GM19023 (cell line): Measurements from ENCODE around the gene TMEM132A.

Experiments
- ATAC-seq: cut with Tn5 transposase; IDR thresholded peaks from one replicate; pipeline ENCODE4 v1.9.1; 2021; ENCODE audit warnings: mild to moderate bottlenecking, moderate library complexity; ENCODE audit not compliant: unreplicated experiment

Gene TMEM132A

DNA sequence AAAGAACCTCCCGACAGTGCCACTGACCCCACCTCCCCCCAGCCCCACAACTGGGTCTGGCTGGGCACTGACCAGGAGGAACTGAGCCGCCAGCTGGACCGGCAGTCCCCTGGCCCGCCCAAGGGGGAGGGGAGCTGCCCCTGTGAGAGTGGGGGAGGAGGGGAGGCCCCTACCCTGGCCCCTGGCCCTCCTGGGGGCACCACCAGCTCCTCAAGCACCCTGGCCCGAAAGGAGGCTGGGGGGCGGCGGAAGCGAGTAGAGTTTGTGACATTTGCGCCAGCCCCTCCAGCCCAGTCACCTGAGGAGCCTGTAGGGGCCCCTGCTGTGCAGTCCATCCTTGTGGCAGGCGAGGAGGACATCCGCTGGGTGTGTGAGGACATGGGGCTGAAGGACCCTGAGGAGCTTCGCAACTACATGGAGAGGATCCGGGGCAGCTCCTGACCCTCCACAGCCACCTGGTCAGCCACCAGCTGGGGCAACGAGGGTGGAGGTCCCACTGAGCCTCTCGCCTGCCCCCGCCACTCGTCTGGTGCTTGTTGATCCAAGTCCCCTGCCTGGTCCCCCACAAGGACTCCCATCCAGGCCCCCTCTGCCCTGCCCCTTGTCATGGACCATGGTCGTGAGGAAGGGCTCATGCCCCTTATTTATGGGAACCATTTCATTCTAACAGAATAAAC is 12.3 kb downstream of the TMEM132A start:
- no peak for ATAC-seq

- ATAC-seq, result no peak
These were observed 12.9 kb downstream of the TMEM132A start for GRCh38 chr11:60937144-60937527.

GRCh38 chr11:60937811-60938210 is 13.6 kb downstream of the TMEM132A start:
- no peak for ATAC-seq

DNA sequence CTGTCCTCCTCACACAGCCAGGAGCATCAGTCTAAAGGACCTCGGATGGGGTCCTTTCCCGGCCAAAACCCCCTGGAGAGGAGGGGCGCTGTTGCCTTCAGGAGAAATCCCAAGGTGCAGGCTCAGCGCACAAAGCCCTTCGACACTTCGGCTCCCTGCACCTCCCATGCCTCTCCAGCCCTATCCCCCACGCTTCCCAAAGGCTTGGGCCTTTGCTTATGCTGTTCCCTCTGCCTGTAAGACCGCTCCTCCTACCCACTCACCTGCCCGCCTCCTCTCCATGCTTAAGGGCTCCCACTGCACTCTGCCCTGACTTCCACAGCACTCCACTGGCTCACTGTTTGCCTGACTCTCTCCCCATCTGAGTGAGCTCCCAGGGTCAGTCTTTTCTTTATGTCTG is 14.2 kb downstream of the TMEM132A start:
- ATAC-seq, result no peak

GRCh38 chr11:60939301-60939700 is 15.0 kb downstream of the TMEM132A start:
- ATAC-seq, result no peak

DNA sequence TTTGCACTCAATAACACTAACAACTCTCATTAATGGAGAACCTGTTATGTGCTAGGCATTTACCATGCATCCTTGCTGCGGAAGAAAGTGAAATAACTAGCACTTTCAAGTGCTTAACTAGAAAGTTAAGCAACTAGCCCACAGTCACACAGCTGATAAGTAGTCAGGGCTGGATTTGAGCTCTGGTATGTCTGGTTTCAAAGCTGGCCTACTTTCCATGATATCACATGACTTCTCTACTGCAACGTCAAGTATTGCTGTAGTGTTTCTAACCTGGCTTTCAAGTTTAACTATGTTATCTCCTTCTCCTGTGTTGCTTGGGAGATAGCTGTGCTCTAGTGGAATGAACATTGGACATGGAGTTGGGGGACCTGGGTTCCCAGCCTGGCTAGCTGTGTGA is 15.6 kb downstream of the TMEM132A start:
- no peak for ATAC-seq

DNA sequence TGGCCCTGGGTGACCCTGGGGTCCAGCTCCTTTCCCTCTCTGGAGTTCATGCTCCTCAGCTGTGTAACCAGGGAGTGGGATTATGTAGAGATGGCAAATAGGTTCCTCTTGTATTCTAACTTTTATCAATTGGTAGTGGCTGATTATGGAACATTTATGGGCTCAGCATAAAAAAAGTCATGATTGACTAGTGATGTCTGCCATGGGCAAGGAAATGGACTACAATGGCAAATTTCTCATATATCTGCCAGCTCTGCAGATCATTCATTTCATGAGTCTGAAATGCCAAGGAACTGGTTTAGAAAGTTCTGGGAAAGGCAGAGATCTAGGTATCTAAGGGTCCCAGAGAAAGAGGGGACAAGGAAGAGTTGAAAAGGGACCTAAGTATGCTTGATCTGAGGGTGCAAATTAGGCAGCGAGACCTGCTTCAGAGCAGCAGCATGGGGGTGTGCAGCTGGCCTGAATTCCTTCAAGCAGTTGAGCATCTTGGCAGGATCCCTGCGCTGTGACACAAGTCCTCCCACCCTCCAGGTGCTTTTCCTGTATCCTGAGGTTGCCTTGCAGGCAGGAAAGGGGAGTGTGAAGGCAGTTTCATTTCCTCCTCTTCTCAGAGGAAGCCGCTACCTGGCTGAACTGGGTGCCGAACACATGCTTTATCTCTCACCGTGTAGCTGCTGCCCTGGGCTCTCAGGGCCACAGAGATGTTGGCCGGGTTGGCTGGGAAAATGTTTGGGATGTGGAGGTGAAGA is 17.3 kb downstream of the TMEM132A start:
- ATAC-seq, result no peak

DNA sequence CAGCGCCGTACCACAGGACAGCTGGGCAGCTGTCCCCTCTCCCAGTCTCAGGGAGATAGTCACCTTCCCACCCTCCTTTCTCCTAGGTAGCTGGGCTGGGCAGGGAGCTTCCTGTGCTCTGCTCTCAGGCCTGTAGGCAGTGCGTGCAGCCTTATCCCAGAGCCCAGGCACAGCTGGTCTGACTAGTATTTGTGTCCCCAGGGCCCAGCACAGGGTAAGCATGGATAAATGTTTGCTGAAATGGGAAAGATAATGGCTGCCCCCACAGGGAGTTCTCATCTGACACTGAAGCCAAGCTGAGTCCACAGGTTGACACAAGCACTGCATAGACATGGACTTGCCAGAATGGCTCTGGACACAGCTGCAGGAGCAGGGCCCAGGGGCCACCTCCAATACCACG is 18.0 kb downstream of the TMEM132A start:
- no peak for ATAC-seq

DNA sequence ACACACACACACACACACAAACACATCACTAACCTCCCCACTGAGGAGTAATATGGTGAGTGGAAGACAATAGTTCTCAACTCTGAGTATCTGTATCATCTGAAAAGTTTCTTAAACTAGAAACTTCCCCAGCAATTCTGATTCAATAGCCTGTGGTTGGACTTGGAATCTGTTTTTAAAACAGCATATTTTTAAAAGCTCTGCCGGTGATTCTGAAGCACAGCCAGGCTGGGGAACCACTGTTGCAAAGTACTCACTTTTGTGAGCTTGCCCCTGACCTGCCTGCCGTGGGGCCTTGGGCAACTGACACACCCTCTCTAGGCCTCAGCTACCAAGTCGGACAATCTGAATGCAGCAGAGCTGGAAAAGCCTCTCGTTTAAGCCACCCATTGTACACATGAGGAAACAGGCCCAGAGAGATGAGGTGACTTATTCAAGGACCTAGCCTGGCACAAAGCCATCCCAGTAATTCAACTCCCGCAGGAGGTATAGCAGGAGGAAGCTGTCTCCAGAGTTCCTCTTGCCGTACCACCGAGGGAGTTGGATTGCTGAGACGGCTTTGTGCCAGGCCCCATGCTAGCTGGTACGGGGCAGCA is 18.8 kb downstream of the TMEM132A start:
- ATAC-seq, result no peak

DNA sequence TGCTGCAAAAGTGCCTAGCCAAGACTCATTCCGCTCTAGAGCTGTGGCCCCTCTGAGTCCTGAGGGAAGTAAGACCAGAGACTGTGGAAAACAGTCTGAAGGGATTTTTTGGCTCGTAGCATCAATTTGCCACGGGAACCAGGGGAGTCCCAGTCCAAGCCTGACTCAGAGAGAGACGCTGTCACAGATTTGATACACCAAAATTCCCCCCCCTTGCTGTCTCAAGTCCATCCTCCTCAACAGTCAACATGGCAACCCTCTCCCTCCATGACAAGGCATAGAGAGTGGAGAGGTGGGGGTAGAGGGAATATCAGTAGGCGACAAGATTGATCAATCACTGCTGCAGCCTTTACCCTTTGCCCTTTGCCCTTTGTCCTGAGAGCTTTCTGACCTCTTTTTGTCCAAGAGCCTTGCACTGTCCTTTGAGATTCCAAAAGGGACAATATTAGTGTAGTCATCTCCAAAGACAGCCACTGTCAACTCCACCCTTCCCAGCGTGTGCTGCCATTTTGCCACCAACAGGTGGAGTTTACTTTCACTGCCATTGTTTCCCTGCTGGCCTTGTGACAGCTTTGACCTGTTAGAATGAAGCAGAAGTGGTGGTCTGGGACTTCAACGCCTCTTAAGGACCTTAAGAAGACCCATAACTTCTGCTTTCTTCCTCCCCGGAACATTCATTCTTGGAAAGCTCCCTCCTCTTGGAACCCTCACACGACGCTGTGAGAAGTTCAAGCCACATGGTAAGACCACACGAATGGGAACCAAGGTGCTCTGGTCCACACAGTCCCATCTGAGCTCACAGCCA is 20.4 kb downstream of the TMEM132A start:
- ATAC-seq, result no peak

DNA sequence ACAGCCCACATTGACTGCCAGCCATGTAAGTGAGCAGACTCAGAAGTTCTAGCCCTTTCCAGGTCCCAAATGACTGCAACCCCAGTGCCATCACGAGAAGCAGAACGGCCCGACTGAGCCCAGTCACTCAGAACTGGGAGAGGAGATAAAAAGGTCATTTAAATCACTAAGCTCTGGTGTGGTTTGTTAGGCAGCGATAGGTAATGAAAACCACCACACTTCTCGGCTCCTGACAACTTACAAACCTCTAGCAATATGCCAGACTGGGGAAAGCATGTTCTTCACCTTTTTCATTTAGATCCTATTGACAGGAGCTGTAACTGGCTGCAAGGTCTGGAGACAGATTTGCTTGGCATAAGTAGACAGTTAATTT is 21.0 kb downstream of the TMEM132A start:
- no peak for ATAC-seq

DNA sequence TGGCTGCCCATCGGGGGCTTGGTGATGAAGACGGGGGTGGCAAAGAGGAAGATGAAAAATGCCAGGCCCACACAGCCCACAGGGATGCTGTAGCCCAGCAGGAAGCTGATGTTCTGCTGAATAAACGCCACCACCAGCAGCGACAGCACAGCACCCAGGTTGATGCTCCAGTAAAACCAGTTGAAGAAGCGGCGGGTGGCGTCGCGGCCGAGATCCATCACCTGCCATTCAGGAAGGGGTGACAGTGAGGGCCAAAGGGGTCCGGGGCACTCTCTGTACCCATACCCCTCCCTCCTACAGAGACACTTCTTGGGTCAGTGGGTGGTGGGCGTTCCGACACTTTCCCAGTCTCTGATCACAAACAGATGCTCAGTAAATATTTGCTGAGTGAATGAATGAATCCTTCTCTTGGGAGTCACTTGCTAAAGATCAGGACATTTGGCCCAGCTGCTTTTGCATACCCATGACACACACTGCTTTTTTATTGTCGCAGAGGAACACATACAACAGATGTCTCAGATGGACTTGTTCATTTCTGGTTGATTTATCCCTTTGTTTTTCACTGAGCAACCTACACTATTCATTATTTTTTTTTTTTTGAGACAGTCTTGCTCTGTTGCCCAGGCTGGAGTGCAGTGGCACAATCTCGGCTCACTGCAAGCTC is 22.5 kb downstream of the TMEM132A start:
- ATAC-seq, result no peak

GRCh38 chr11:60947700-60948099 is 23.4 kb downstream of the TMEM132A start:
- no peak for ATAC-seq

DNA sequence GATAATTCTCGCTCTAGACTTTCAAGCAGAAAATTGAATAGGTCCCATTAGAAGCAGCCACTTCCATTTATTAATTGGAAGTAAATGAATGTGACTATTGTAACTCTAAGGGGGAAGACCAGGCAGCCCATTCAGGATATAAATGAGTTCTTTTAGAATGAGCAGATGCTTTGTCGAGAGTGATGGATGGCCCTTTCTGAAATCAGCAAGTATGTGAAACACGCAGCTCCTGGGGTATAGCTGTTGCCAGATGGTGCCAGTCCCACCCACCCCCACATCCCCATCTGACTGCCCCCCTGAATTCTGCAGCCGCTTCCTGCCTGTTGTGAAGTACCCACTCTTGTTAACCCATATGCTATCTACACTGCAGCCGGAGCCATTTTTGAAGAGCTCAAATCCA is 24.0 kb downstream of the TMEM132A start:
- ATAC-seq, result no peak

DNA sequence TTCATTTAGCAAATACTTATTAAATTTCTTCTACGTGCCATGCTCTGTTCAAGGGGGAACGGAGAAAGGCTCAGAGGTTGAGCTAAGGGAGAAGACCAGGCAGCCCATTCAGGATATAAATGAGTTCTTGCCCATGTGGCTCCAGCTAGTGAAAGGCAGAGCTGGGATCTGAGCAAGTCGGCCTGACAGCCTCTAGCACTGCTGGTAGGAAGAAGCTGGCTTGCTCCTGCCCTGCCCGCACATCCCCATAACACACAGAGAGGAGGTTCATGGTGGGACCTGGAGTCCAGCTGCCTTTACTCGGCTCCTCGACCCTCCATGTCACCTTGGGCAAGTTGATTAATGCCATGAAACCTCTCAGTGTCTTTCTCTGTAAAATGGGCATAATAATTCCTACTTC is 25.8 kb downstream of the TMEM132A start:
- ATAC-seq, result no peak

GRCh38 chr11:60950933-60951605 is 26.8 kb downstream of the TMEM132A start:
- no peak for ATAC-seq

GRCh38 chr11:60951606-60951903 is 27.3 kb downstream of the TMEM132A start:
- ATAC-seq, result no peak

GRCh38 chr11:60951904-60952741 is 27.9 kb downstream of the TMEM132A start, which contains the start of gene SLC15A3:
Gene SLC15A3 (minus strand): TSS chr11:60952176. CDS start chr11:60951551, 625 bp downstream.
- ATAC-seq, result peak; percentile 71

GRCh38 chr11:60952742-60953170 is 28.5 kb downstream of the TMEM132A start:
- peak; percentile 19 for ATAC-seq
